HG03196 (cell line): Measurements from ENCODE around the gene KLHL3.
A peak's percentile ranks its signal among the peaks of the same experiment; 100 is the strongest.
"Not testable (repeated sequence)": the region's sequence is repeated elsewhere in the genome, so short reads cannot be mapped to it uniquely, and the experiment has no call there.

ENCODE experiments used
- ATAC-seq: cut with Tn5 transposase; IDR thresholded peaks from one replicate; pipeline ENCODE4 v1.9.1; 2021; ENCODE audit not compliant: unreplicated experiment

Gene KLHL3

DNA sequence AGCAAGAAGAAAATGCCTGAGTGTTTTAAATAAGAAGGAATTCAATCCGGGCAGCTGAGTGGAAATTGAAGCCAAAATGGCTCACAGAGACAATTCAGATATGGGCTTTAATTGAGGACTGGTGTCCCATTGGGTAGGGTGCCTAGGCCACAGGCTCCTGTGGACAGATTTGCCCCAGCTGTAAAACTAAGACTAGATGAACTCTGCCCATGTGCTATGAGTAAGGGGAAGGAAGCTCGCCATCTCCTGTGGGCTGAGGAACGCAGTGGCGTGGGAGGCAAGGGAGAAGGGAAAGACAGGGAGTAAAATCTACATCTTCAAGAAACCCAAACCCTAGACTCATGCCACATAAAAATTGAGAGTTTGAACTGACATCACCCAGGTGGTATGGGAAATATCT is 66.1 kb downstream of the KLHL3 start:
- no peak for ATAC-seq

GRCh38 chr5:137668637-137669036 is 67.3 kb downstream of the KLHL3 start:
- ATAC-seq, result no peak

- no peak for ATAC-seq
Measured at GRCh38 chr5:137667341-137667740, 68.5 kb downstream of the KLHL3 start.

- ATAC-seq, result no peak
Measured at GRCh38 chr5:137666901-137667300, 69.0 kb downstream of the KLHL3 start.

GRCh38 chr5:137666461-137666850 is 69.4 kb downstream of the KLHL3 start:
- peak; percentile 18 for ATAC-seq

DNA sequence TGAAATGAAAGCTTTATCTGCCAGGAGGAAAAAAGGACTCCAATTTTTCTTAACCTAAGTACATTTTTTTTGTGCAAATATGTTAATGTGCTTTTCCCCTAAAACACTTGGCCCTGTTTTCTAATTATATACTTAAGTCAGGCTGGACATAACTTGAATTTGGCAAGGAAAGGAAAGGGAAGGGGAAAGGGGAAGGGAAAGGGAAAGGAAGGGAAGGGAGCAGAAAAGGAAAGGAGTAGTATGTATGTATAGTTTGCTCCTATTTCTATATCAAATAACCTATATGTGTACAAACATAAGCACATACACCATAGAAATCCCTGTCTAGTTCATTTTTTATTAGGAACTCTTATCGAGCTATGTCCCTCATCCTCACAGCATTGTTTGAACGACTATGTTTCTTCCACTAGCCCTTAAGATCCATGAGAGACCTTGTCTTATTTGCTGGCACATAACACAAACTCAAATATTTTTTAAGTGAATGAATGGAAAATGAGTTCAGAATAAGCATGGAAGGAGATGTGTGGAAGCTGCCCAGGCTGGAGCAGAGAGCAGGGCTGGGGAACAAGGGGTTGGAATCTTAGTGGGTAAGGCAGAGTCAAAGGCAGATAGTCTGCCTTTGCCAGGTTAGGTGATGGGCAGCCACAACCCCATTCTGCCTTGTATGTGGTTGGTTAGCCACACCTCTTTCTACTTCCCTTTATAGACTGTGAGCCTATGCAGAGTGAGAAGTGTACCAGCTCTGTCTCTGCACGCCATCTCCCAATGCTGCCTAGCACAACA is 70.0 kb downstream of the KLHL3 start:
- ATAC-seq, result peak; percentile 96

DNA sequence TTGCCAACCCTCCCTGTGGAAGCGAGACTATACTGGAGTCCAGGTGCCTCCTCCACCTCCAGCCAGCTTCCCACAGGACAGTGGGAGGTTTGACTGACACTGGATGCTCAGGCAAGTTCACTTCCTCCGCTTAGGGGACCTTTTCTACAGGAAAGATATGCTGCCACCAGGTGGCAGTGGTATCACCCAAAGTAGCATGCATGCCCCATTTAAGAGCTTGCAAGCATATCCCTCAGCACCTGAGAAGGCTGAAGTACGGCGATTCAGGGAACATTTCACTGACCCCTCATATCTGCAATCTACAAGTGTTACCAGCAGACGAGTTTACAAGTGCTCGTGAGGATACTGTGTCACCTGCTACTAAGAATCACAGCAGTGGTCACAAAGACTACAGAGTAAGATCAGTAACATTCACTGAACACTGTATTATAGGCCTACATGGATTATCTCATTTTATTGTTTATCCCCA is 75.5 kb downstream of the KLHL3 start:
- peak; percentile 66 for ATAC-seq

DNA sequence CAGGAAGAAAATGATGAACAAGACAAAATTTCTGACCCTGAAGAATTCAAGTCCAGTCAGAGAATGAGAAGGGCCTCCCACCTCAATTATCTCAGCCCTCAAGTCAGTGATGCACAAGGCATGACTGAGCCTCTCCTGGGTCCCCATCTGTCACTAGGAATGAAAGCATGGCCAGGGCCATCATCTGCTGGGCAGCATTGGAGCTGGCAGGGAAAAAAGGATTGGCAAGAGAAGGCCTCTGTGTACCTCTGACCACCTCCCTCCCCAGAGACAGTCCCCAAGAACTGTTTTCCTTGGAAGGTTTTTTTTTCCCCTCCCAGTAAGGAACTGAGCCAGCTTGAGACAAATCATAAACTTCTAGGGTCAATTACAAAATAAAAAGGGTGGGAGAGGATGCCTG is 76.7 kb downstream of the KLHL3 start:
- ATAC-seq, result no peak

GRCh38 chr5:137658324-137658723 is 77.6 kb downstream of the KLHL3 start:
- no peak for ATAC-seq

DNA sequence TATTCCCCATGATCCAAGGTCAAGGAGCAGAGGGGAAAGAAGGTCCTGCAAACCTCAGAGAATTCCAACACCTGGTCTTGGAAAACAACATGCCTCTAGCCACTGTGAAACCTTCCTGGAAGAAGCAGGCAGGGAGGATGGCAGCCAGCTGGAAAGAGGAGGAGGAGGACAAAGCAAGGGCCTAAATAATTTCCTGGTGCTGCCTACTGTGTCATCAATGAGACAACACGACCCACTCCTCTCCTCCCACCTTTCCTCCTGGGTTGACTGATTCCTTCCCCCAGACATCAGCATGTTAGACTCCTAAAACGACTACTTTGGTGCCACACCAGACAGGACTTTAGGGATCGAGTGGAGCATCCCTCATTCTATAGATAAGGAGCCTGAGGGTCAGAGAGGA is 78.8 kb downstream of the KLHL3 start:
- ATAC-seq, result no peak

DNA sequence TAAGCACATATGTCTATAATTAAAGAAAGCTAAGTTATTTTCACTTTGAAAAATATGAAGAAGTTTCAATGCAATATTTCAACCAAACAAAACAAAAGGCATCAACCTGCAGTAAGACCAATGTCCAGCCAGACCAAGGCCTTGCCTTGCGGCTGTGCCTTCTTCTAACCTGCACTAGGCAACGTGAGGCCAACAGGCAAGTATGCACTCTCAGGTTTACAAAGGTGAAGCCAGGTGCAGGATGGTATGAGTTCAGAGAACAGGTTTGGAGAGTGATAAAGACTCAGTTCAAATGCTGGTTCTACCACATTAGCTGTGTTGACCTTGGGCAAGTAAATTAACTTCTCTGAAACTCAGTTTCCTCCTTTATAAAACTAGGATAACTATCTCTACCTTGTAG is 79.3 kb downstream of the KLHL3 start:
- no peak for ATAC-seq

DNA sequence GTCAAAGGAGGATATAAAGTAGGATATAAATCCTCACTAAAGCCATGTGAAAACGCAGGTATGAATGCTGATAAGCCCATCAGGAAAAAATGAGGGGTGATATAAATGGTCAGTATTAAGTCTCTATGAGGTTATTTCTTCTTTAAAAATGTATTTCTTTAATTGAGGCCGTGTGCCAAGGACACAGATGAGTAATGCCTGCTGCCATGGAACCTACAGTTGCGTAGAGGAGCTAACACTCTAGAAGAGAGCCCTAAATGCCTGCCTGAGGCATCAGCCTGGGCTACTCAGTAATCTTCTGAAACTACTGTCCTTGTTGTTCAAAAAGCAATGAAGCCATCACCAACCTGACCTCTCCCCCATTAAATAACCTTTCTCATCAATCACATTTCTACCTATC is 84.9 kb downstream of the KLHL3 start:
- no peak for ATAC-seq

DNA sequence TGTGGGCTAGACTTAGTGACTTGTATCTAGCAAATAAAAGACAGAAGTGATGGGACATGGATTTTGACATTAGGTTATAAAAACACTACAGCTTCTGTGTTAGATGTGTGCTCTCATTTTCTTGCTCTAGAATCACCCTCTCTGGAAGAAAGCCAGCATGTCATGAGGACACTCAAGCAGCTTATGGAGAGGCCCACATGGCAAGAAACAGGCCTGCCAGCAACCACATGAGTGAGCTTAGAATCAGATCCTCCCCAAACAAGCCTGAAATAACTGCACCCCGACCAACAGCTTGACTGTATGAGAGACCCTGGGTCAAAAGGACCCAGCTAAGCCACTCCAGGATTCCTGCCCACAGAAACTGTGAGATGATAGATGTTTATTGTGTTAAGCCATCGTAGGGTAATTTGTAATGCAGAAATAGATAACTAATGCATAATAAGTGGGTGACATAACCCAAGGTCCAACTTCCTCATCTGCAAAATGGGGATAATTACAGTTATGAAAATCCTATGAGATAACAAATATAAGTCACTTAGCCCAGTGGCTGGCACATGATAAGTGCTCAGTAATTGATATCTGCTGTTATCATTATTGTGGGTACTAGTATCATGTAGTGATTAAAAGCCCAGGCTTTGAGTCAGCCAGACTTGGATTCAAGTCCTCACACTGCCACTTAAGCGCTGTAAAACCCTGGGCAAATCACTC is 86.5 kb downstream of the KLHL3 start:
- no peak for ATAC-seq

DNA sequence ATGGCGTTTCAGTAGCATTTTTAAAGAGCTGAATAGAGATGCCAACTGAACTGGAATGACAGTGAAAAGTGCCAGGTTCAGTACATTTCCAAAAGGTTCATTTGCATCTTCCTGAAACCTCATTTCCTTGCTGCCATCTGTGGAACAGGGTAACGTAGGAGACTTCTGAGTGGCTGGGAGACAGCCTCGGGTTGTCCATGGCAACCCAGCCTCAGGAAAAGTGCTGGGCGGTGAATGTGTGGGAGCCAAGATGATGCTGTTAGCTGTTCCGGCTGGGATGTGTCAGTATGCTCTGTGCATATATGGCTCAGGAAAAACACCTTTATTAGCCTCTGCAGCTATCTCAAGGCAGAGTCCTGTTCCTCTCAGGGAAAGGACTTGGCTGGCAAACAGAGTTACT is 87.5 kb downstream of the KLHL3 start:
- no peak for ATAC-seq

DNA sequence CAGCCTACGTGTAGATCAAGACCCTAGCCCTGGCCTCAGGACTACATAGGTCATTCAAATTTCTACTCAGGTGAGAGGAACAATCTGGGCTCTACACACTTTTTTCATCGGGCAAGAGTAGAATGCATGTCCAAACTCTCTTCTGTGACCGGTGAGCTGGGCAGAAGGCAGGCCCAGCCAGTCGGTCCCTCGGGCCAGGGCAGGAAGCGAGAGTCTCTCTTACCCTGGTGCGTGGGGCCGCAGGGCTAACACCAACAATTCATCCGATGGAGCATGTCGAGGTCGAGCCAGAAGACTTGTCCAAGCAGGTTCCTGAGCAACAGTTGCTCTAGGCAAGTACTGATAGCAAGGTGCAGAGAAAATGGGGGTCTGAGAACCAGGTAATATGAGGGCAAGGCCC is 88.5 kb downstream of the KLHL3 start:
- no peak for ATAC-seq

DNA sequence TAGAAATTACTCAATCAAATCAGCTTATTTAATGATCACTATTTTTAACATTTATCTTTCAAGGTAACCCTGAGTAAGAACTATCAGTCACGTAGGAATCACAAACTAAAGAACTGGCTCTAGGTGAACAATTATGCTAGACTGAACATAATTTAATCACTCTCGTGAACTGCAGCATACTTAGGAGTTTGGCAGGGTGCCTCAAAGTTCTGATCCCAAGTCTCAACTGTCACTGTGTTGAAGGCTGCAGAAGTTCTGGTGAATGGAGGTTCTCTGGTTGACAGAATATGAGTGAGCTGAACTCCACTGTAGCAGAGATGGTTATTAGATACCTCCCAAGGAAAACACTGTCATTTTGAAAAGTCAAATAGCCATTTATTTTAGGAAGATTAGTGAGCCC is 89.1 kb downstream of the KLHL3 start:
- ATAC-seq, result no peak

DNA sequence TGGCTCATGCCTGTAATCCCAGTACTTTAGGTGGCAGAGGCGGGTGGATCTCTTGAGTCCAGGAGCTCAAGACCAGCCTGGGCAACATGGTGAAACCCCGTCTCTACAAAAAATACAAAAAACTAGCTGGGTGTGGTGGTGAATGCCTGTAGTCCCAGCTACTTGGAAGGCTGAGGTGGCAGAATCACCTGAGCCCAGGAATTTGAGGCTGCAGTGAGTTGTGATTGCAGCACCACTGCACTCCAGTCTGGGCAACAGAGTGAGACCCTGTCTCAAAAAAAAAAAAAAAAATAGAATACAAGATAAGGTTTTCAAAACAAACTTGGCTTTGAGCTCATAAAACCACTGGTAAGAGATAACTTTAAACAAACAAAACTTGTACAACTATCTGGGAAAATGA is 92.8 kb downstream of the KLHL3 start:
- ATAC-seq, result not testable (repeated sequence)

- ATAC-seq, result no peak
Measured at GRCh38 chr5:137642091-137642490, 93.8 kb downstream of the KLHL3 start.

DNA sequence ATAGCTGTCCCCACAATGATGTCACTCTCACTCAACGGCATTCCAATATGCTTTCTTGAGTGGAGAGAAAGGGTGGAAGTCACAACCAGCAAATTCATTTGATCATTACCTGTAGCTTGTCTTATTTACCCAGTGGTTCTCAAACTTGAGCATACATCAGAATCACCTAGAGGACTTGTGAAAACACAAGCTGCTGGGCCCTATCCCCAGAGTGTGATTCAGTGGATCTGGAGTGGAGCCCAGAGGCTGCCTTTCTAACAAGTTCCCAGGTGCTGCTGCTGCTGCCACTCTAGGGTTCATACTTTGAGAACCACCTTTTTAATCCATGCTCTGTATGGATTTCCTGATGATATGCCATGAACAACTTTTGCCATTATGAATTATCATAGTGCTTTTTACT is 94.7 kb downstream of the KLHL3 start:
- ATAC-seq, result no peak

GRCh38 chr5:137639645-137640044 is 96.2 kb downstream of the KLHL3 start:
- ATAC-seq, result no peak

DNA sequence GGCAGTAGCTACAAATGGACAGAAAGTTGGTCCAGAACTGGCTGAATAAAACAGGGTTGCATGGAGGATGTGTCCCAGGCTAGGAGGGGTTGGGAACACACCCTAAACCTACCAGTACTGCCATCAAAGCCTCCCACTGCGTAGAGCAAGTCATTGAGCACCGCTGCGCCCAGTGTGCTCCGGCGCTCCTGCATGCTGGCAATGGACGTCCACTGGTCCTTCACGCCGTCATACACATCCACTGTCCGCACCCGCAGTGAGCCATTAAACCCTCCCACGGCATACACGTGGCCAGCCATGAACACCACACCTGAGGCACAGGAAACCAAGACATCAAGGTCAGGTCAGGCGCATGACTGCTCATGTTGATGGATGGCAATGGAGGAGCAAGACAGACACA is 97.0 kb downstream of the KLHL3 start:
- ATAC-seq, result no peak
